GM18511 (cell line): ENCODE measurements around the gene KSR2.
"Not testable (repeated sequence)": the region's sequence is repeated elsewhere in the genome, so short reads cannot be mapped to it uniquely, and the experiment has no call there.

Source experiments
- ATAC-seq: cut with Tn5 transposase; IDR thresholded peaks from one replicate; pipeline ENCODE4 v1.9.1; 2021; ENCODE audit warnings: mild to moderate bottlenecking, moderate library complexity; ENCODE audit not compliant: unreplicated experiment

KSR2 gene

DNA sequence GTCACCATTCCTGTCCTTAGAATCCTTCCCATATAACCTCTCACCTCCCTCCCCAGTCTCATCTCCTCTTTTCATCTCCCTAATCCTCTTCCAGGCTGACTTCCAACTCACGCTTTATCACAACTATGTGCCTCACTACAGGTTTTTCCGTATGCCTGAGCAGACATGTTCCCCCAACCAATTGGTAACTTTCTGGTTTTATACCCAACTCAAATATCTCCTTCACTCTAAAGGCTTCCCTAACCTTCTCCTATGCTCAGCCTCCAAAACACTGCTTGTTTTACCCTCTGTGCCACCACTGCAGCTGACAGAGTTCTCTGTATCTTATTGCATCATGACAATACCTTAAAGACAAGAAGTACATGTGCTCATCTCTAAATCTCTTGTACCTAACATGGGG, 139.7 kb downstream of the KSR2 start:
- ATAC-seq, result no peak

DNA sequence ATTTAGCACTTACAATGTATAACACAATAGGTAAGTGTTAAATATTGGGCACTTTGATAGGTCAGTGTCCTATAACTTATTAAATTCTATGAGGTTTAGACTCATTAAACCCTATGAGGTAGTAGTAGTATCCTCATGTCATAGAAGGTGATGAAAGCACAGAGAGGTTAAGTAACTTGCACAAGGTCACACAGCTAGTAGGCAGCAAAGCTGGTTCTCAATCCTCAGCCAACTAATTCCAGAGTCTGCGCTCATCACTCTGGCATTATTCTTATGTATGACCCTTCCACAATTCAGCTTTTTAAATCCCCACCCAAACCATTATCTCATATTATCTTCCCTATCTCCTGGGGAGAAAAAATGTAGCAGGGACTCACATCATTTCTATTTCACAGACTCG, 141.1 kb downstream of the KSR2 start:
- no peak for ATAC-seq

- ATAC-seq, result no peak
Measured at GRCh38 chr12:117825827-117826226, 143.0 kb downstream of the KSR2 start.

- no peak for ATAC-seq
Measured at GRCh38 chr12:117821480-117822175, 147.2 kb downstream of the KSR2 start.

DNA sequence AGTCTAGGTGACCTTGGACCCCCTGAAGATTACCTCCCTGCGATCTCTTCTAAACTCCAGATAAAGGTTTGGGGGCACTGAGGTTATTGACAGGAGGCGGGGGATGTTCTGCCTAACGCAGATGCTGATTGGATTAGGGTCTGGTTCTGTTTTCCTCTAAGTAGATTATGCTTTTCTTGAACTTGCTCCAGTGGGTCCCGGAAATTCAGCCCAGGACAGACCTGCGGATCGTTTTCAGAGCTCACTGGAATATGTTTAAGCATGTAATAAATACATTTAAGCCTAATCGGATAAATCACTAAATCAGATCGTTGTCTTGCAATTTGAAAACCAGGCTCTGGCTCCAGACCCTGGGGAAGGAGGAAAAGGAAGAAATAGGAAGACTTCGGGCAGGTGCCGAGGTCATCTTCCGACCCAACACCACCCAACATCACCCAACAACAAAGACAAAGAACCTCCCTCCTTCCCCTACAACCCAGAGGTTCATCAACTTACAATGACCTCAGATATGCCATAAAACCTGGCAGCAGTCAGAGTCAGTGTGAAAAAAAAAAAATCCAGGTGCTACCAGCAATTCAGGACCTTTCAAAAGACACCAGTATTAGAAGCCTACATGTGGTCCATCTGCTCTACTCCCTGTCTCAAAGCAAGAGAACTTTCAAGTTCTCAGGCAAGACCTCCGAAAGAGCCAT, 148.4 kb downstream of the KSR2 start:
- no peak for ATAC-seq

- ATAC-seq, result no peak
Measured at GRCh38 chr12:117819160-117819559, 149.6 kb downstream of the KSR2 start.

DNA sequence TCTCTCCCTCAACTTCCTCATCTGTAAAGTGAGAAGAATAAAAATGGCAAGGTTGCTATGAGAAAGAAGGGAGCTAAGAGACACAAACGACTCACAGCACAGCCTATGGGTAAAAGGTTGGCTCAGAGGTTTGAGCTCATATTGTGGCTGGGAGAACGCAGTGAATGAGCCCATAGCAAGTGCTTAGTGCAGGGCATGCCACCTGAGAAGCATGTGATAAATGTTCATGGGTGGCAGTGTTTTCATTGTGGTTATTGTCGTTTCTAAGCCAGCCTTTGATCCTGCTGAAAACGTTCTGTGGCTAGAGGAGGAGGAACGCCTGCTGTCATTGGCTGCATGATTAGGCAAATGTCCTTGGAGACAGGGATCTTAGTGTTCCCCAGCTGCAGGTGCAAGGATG, 150.4 kb downstream of the KSR2 start:
- ATAC-seq, result no peak

GRCh38 chr12:117809509-117809908, 159.3 kb downstream of the KSR2 start:
- ATAC-seq, result no peak

GRCh38 chr12:117807946-117808345, 160.8 kb downstream of the KSR2 start:
- ATAC-seq, result no peak

- no peak for ATAC-seq
Measured at GRCh38 chr12:117807355-117807754, 161.4 kb downstream of the KSR2 start.

GRCh38 chr12:117805865-117806264, 162.9 kb downstream of the KSR2 start:
- no peak for ATAC-seq

GRCh38 chr12:117803001-117803400, 165.8 kb downstream of the KSR2 start:
- no peak for ATAC-seq

DNA sequence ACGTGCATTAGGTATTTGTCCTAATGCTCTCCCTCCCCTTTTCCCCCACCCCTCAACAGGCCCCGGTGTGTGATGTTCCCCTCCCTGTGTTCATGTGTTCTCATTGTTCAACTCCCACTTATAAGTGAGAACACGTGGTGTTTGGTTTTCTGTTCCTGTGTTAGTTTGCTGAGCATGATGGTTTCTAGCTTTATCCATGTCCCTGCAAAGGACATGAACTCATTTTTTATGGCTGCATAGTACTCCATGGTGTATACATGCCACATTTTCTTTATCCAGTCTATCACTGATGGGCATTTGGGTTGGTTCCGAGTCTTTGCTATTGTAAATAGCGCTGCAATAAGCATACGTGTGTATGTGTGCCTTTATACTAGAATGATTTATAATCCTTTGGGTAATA, 168.1 kb downstream of the KSR2 start:
- ATAC-seq, result not testable (repeated sequence)

DNA sequence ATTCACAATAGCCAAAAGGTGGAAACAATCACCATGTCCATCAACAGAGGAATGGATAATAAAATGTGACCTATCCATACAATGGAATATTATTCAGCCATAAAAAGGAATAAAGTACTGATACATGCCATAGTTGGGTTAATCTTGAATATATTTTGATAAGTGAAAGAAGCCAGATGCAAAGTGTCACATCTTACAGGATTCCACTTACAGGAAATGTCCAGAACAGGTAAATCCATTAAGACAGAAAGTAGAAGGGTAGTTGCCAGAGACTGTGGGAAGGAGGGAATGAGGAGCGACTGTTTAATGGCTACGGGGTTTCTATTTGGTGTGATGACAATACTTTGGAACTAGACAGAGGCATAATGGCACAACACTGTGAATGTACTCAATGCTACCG, 171.6 kb downstream of the KSR2 start:
- ATAC-seq, result no peak

DNA sequence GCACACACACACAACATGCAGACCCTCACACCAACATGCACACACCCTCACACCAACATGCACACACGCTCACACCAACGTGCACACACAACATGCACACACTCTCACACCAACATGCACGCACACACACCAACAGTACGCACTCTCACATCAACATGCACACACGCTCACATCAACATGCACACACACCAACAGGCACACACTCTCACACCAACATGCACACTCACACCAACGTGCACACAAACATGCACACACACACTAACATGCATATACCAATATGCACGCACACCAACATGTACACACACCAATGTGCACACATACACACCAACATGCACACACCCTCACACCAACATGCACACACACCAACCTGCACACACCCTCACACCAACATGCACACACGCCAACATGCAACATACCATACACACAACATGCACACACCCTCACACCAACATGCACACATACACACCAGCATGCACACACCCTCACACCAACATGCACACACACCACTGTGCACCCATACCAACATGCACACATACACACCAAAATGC, 175.8 kb downstream of the KSR2 start:
- ATAC-seq, result no peak

DNA sequence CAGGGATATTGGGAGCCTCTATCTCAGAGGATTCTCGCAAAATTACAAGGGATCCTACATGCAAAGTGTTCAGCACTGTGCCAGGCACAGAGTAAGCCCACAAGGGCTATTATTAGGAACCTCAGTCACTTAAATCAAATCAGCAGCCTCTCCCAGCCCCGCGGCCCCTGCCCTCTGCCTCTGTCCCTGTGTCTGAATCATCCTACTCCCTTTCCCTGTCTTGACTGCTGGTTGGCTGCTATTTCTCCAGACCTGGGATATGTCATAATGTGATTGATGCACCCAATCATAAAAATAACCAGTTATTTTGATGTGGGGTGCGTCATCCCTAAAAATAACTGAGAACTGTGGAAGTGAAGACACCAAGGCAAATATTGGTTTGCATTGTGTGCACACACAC, 176.3 kb downstream of the KSR2 start:
- ATAC-seq, result no peak

- no peak for ATAC-seq
Measured at GRCh38 chr12:117790948-117791347, 177.8 kb downstream of the KSR2 start.

DNA sequence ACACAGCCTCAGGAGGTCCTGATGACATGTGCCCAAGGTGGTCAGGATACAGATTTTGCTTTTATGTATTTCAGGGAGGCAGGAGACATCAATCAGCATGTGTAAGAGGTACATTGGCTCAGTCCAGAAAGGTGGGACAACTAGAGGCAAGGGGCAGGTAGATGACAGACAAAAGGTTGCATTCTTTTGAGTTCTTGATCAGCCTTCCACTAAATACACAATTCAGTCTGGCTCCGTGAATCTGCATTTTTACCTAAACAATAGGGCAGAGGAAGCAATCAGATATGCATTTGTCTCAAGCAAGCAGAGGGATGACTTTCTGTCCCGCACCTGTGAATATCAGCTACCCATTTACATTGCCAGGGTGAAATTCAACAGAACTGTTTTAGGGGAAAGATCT, 178.6 kb downstream of the KSR2 start:
- ATAC-seq, result no peak

- ATAC-seq, result no peak
Measured at GRCh38 chr12:117789195-117789912, 179.4 kb downstream of the KSR2 start.

- no peak for ATAC-seq
Measured at GRCh38 chr12:117778656-117779055, 190.1 kb downstream of the KSR2 start.

- no peak for ATAC-seq
Measured at GRCh38 chr12:117774941-117775775, 193.6 kb downstream of the KSR2 start.
